Karpas-422 (cell line): Measurements from ENCODE around the gene OTOR. TPM values are rescaled to one million over a fixed set of nuclear protein-coding genes. Genes with fewer than 3 reads are reported as not detected.
A peak's percentile ranks its signal among the peaks of the same experiment; 100 is the strongest.

ENCODE experiments used
- DNase-seq: peaks from one replicate; pipeline ENCODE4 v3.0.0-alpha.2; 2015
- H2AFZ ChIP-seq: fragments of 200-600 bp; sonication (generic); 2 replicates; pipeline ENCODE4 v1.6.1; 2014; ENCODE audit warnings: antibody characterized with exemption, low read length, mixed read lengths
- H3K27ac ChIP-seq: fragments of 200-600 bp; sonication (generic); 2 replicates; pipeline ENCODE4 v1.5.1; 2014; ENCODE audit warnings: mild to moderate bottlenecking, low read length, moderate library complexity
- H3K27me3 ChIP-seq: fragments of 200-600 bp; sonication (generic); 2 replicates; pipeline ENCODE4 v1.6.1; 2014; ENCODE audit warnings: low read length, mixed read lengths
- H3K36me3 ChIP-seq: fragments of 200-600 bp; sonication (generic); 2 replicates; pipeline ENCODE4 v1.6.1; 2014; ENCODE audit warnings: low read length, mixed read lengths; ENCODE audit not compliant: insufficient read depth
- H3K4me1 ChIP-seq: fragments of 200-600 bp; sonication (generic); 2 replicates; pipeline ENCODE4 v1.6.1; 2014; ENCODE audit warnings: mild to moderate bottlenecking, low read length, mixed read lengths
- H3K4me2 ChIP-seq: fragments of 200-600 bp; sonication (generic); 2 replicates; pipeline ENCODE4 v1.6.1; 2014; ENCODE audit warnings: low read length, low read depth, mild to moderate bottlenecking; ENCODE audit not compliant: poor library complexity, severe bottlenecking
- H3K4me3 ChIP-seq: fragments of 200-600 bp; sonication (generic); 2 replicates; pipeline ENCODE4 v1.5.1; 2014; ENCODE audit warnings: mild to moderate bottlenecking, antibody characterized with exemption, low read length, mixed read lengths
- H3K79me2 ChIP-seq: fragments of 200-600 bp; sonication (generic); 2 replicates; pipeline ENCODE4 v1.6.1; 2014; ENCODE audit warnings: mild to moderate bottlenecking, low read length, mixed read lengths
- H3K9ac ChIP-seq: fragments of 200-600 bp; sonication (generic); 2 replicates; pipeline ENCODE4 v1.6.0; 2014; ENCODE audit warnings: low read length
- H3K9me2 ChIP-seq: fragments of 200-600 bp; sonication (generic), shearing (Covaris generic); replicated peaks from 2 replicates; pipeline ENCODE4 v1.6.0; 2014; ENCODE audit warnings: mild to moderate bottlenecking, low read length, moderate library complexity; ENCODE audit not compliant: insufficient read depth
- H3K9me3 ChIP-seq: fragments of 300-700, 200-600 bp; sonication (generic); 2 replicates; pipeline ENCODE4 v1.6.1; 2014; ENCODE audit warnings: low read length, mixed read lengths
- H4K20me1 ChIP-seq: fragments of 200-600 bp; sonication (generic); 2 replicates; pipeline ENCODE4 v1.6.1; 2014; ENCODE audit warnings: mild to moderate bottlenecking, antibody characterized with exemption, low read length, low read depth; ENCODE audit not compliant: insufficient read depth
- total RNA-seq: library from RNA; depleted of rRNA; stranded (reverse); fragments of >200 nt; shearing (Covaris generic); gene quantifications from 2 replicates; pipeline ENCODE4 v1.2.3, GENCODE V29; 2014; ENCODE audit warnings: low replicate concordance; rRNA removed

Gene OTOR
- not detected in 2 replicates for total RNA-seq

DNA sequence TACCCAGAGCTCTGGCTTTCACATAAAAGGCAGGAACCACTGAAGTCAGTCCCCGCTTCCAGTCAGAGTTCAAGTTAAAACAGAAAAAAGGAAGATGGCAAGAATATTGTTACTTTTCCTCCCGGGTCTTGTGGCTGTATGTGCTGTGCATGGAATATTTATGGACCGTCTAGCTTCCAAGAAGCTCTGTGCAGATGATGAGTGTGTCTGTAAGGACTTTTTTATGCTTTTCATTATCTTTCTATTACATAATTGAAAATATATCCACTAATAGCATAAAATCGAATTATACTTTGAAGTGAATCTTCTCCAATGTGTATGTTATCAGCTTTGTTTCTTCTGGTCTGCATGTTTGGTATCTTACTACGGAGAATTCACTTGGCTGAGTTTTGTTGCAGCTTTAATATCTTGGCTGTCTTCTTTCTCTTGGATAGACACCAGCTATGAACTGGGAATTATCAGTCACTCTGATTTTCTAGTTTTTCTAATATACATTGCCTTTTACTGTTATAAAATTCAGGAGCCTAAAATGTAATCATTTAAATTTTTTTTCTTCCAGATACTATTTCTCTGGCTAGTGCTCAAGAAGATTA, at the start of gene OTOR:
TSS of gene OTOR (plus strand) at position 51 of the 593 bp plus-strand sequence. CDS start at position 95, 44 bp downstream.
- Histone ChIP-seq H3K36me3 (no peaks in the 10 kb centered on the region), H3K27ac (no peak within 1 kb of the TSS), H3K4me1 (no peaks in the 10 kb centered on the region), H3K9me3 (no peaks in the 10 kb centered on the region), H3K79me2 (no peaks in the 10 kb centered on the region), H4K20me1 (no peaks in the 10 kb centered on the region), H3K27me3 (no peaks in the 10 kb centered on the region), H3K9ac (no peak within 1 kb of the TSS), H3K9me2 (no peaks in the 10 kb centered on the region), H2AFZ (no peak within 1 kb of the TSS), H3K4me3 (no peak within 1 kb of the TSS), H3K4me2 (no peak within 1 kb of the TSS)
- no peak for DNase-seq

GRCh38 chr20:16699293-16699692, 48.9 kb upstream of the OTOR start:
- Histone ChIP-seq H3K4me1 (no peaks in the 10 kb centered on the region), H3K9ac (no peak overlapping the region), H3K36me3 (no peaks in the 10 kb centered on the region), H2AFZ (no peak overlapping the region), H4K20me1 (no peaks in the 10 kb centered on the region), H3K4me3 (no peak overlapping the region), H3K27ac (no peak overlapping the region), H3K4me2 (no peak overlapping the region), H3K9me2 (no peaks in the 10 kb centered on the region), H3K27me3 (no peaks in the 10 kb centered on the region), H3K9me3 (no peaks in the 10 kb centered on the region), H3K79me2 (no peaks in the 10 kb centered on the region)
- no peak for DNase-seq

DNA sequence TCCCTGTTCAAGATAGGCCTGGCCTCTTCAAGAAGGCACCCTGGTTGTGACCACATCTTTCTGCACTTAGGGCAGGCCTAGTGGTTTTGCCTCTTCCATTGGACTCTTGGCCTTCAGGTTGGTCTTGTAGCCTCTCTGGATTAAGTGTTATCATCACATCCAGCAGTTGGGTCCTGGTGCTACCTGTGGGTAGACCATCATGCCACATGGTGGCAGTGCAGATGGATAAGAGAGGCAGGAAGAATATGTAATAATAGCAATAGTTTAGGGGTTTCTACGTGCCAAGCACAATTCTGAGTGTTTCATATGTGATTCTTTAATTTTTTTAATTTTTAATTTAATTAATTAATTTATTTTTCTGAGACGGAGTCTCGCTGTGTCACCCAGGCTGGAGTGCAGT, 46.9 kb upstream of the OTOR start:
- no peaks in the 10 kb centered on the region for H3K79me2 ChIP-seq
- H3K27ac ChIP-seq, result no peak overlapping the region
- H3K9me3 ChIP-seq, result no peaks in the 10 kb centered on the region; the same call in 1 of the 2 replicates
- no peaks in the 10 kb centered on the region for H3K9me2 ChIP-seq
- no peak overlapping the region for H3K9ac ChIP-seq
- H3K4me1 ChIP-seq, result no peaks in the 10 kb centered on the region
- no peak overlapping the region for H3K4me2 ChIP-seq
- H2AFZ ChIP-seq, result no peak overlapping the region
- H3K4me3 ChIP-seq, result no peak overlapping the region
- DNase-seq, result peak; percentile 79
- H3K36me3 ChIP-seq, result no peaks in the 10 kb centered on the region
- no peaks in the 10 kb centered on the region for H4K20me1 ChIP-seq
- no peaks in the 10 kb centered on the region for H3K27me3 ChIP-seq

DNA sequence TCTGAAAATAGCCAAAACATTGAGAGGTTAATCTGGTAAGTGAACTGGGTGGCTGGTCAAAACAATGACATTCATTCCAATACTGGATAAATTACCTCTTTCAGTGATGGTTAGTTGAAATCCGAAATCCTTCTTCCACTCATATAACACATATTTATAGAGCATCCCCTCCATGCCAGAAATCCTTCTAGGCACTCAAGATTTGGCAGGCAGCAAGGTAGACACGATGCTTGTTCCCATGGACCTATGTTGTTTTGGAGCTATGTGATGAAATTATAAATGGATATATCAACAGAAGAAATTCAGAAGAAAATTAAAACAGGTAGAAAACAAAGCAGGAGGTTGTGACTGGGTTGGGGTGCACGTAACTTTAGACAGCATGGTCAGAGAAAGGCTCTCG, 44.6 kb upstream of the OTOR start:
- DNase-seq, result no peak
- no peaks in the 10 kb centered on the region for H4K20me1 ChIP-seq
- no peaks in the 10 kb centered on the region for H3K79me2 ChIP-seq
- no peaks in the 10 kb centered on the region for H3K36me3 ChIP-seq
- H3K9me2 ChIP-seq, result no peaks in the 10 kb centered on the region
- peaks cover 10% of the 10 kb centered on the region for H3K4me1 ChIP-seq
- H3K27ac ChIP-seq, result no peak overlapping the region
- H3K9me3 ChIP-seq, result no peaks in the 10 kb centered on the region; the same call in 1 of the 2 replicates
- H3K4me3 ChIP-seq, result no peak overlapping the region
- H2AFZ ChIP-seq, result no peak overlapping the region
- no peak overlapping the region for H3K9ac ChIP-seq
- H3K27me3 ChIP-seq, result no peaks in the 10 kb centered on the region
- H3K4me2 ChIP-seq, result no peak overlapping the region

- no peaks in the 10 kb centered on the region for H3K79me2 ChIP-seq
- peak; percentile 59 for DNase-seq
Observed at GRCh38 chr20:16707674-16708073, 40.5 kb upstream of the OTOR start.

DNA sequence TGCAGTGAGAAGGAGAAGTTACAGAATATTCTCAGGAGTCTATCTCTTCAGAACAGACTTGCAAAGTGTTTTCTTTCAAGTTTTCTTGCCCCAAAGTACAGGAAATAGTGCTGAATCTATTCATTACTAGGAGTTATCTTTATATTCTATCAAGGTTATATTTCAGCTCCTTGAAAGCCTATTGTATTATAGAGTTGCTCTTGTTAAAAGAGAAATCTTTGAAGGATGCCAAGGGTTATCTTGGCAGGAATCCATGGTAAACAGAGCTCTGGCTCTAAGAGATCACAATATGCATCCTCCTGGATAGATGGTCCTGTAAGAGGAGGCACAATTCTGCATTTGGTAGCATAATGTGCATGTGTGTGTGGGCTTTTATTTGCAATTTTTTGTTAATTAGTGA, 39.6 kb upstream of the OTOR start:
- Histone ChIP-seq H3K36me3 (no peaks in the 10 kb centered on the region), H3K9me2 (no peaks in the 10 kb centered on the region), H3K9ac (no peak overlapping the region), H3K4me1 (peaks cover 49% of the 10 kb centered on the region), H3K4me2 (peak overlapping the region; percentile 15), H3K27ac (no peak overlapping the region), H3K4me3 (no peak overlapping the region), H3K79me2 (no peaks in the 10 kb centered on the region), H3K27me3 (no peaks in the 10 kb centered on the region), H4K20me1 (no peaks in the 10 kb centered on the region), H3K9me3 (no peaks in the 10 kb centered on the region; the same call in 1 of the 2 replicates), H2AFZ (no peak overlapping the region)
- no peak for DNase-seq

More at GRCh38 chr20:16707674-16708073, 40.5 kb upstream of the OTOR start:
- Histone ChIP-seq H3K9me3 (no peaks in the 10 kb centered on the region; the same call in 1 of the 2 replicates), H3K36me3 (no peaks in the 10 kb centered on the region), H3K27ac (no peak overlapping the region), H3K4me2 (no peak overlapping the region), H3K4me3 (no peak overlapping the region), H3K9me2 (no peaks in the 10 kb centered on the region), H4K20me1 (no peaks in the 10 kb centered on the region), H2AFZ (no peak overlapping the region), H3K27me3 (no peaks in the 10 kb centered on the region), H3K9ac (no peak overlapping the region), H3K4me1 (peaks cover 49% of the 10 kb centered on the region)

GRCh38 chr20:16709017-16709416, 39.1 kb upstream of the OTOR start:
- no peak overlapping the region for H3K4me3 ChIP-seq
- H3K4me2 ChIP-seq, result peak overlapping the region; percentile 15
- H3K27ac ChIP-seq, result no peak overlapping the region
- no peak overlapping the region for H3K9ac ChIP-seq
- H3K9me2 ChIP-seq, result no peaks in the 10 kb centered on the region
- H3K79me2 ChIP-seq, result no peaks in the 10 kb centered on the region
- no peaks in the 10 kb centered on the region for H4K20me1 ChIP-seq
- H3K4me1 ChIP-seq, result peaks cover 49% of the 10 kb centered on the region
- no peaks in the 10 kb centered on the region for H3K27me3 ChIP-seq
- no peak for DNase-seq
- H3K36me3 ChIP-seq, result no peaks in the 10 kb centered on the region
- no peak overlapping the region for H2AFZ ChIP-seq
- no peaks in the 10 kb centered on the region; the same call in 1 of the 2 replicates for H3K9me3 ChIP-seq

DNA sequence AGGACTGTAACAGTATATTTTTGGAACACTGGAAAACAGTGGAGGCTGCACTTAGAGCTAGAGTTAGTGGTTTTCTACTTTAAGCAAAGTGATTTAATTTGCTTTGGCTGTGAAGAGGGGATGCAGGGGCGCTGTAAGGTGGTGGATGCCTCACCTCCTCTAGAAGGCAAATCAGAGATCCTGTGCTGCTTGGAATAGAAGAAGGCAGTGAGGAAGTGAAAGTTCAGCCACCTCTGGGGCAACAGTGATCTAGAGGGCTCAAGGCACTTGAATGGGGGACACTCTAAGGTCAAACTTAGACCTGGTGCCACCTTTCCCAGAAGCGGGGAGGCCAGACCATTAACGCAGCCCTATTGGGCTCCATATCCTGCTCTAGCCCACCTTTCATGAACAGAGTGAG, 37.4 kb upstream of the OTOR start:
- H3K9me3 ChIP-seq, result no peaks in the 10 kb centered on the region; the same call in 1 of the 2 replicates
- H3K4me3 ChIP-seq, result peak overlapping the region; percentile 14; the same call in 1 of the 2 replicates
- peaks cover 49% of the 10 kb centered on the region for H3K4me1 ChIP-seq
- H3K27ac ChIP-seq, result peak overlapping the region; percentile 44
- peak overlapping the region; percentile 12; the same call in 1 of the 2 replicates for H3K9ac ChIP-seq
- H3K4me2 ChIP-seq, result peak overlapping the region; percentile 44
- H3K79me2 ChIP-seq, result no peaks in the 10 kb centered on the region
- no peaks in the 10 kb centered on the region for H3K9me2 ChIP-seq
- peak; percentile 79 for DNase-seq
- no peaks in the 10 kb centered on the region for H3K36me3 ChIP-seq
- H2AFZ ChIP-seq, result no peak overlapping the region
- no peaks in the 10 kb centered on the region for H4K20me1 ChIP-seq
- no peaks in the 10 kb centered on the region for H3K27me3 ChIP-seq
